HL-60 (cell line): ENCODE measurements around the gene DPY19L3.

Experiments used
- GABPA ChIP-seq: IDR thresholded peaks from 2 replicates; pipeline ENCODE4 v1.6.1; 2012; ENCODE audit warnings: low read depth
- POLR2AphosphoS5 ChIP-seq: IDR thresholded peaks from 2 replicates; pipeline ENCODE4 v1.6.1; 2012; ENCODE audit warnings: low read depth
- TF ChIP-seq, protein P1 (sequence below): IDR thresholded peaks from one replicate; pipeline ENCODE4 v1.5.1; 2011; ENCODE audit warnings: low read length, control low read depth, inconsistent platforms; ENCODE audit not compliant: insufficient read depth
- TF ChIP-seq, protein P2 (sequence below): IDR thresholded peaks from 2 replicates; pipeline ENCODE4 v1.6.1; 2012; ENCODE audit warnings: low read depth; ENCODE audit not compliant: insufficient replicate concordance

DNA sequence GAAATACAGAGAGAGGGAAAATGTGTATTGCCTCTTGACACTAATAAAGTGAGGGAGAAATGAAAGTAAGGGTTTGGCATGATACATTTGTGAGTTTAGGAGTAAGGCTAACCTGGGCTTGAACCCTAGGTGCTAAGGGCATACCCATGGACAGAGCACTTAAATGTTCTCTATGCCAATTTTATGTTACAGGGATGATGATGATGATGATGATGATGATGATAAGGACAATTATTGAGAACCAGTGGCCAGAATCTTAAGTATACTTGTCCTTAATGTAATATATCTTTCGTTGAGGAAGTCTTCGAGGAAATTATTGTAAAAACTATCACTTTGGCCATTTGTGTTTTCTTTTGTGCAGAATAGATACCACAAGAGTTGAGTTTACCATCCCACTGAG is 33.2 kb downstream of the DPY19L3 start:
- TF ChIP-seq POLR2AphosphoS5 (no peak), GABPA (no peak)
- TF ChIP-seq, protein P1, sequence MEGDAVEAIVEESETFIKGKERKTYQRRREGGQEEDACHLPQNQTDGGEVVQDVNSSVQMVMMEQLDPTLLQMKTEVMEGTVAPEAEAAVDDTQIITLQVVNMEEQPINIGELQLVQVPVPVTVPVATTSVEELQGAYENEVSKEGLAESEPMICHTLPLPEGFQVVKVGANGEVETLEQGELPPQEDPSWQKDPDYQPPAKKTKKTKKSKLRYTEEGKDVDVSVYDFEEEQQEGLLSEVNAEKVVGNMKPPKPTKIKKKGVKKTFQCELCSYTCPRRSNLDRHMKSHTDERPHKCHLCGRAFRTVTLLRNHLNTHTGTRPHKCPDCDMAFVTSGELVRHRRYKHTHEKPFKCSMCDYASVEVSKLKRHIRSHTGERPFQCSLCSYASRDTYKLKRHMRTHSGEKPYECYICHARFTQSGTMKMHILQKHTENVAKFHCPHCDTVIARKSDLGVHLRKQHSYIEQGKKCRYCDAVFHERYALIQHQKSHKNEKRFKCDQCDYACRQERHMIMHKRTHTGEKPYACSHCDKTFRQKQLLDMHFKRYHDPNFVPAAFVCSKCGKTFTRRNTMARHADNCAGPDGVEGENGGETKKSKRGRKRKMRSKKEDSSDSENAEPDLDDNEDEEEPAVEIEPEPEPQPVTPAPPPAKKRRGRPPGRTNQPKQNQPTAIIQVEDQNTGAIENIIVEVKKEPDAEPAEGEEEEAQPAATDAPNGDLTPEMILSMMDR: no peak
- TF ChIP-seq, protein P2, sequence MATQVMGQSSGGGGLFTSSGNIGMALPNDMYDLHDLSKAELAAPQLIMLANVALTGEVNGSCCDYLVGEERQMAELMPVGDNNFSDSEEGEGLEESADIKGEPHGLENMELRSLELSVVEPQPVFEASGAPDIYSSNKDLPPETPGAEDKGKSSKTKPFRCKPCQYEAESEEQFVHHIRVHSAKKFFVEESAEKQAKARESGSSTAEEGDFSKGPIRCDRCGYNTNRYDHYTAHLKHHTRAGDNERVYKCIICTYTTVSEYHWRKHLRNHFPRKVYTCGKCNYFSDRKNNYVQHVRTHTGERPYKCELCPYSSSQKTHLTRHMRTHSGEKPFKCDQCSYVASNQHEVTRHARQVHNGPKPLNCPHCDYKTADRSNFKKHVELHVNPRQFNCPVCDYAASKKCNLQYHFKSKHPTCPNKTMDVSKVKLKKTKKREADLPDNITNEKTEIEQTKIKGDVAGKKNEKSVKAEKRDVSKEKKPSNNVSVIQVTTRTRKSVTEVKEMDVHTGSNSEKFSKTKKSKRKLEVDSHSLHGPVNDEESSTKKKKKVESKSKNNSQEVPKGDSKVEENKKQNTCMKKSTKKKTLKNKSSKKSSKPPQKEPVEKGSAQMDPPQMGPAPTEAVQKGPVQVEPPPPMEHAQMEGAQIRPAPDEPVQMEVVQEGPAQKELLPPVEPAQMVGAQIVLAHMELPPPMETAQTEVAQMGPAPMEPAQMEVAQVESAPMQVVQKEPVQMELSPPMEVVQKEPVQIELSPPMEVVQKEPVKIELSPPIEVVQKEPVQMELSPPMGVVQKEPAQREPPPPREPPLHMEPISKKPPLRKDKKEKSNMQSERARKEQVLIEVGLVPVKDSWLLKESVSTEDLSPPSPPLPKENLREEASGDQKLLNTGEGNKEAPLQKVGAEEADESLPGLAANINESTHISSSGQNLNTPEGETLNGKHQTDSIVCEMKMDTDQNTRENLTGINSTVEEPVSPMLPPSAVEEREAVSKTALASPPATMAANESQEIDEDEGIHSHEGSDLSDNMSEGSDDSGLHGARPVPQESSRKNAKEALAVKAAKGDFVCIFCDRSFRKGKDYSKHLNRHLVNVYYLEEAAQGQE: no peak
